ENCODE measurements around the gene MEGF11. TPM values are rescaled to one million over a fixed set of nuclear protein-coding genes. Genes with fewer than 3 reads are reported as not detected.
"Not testable (repeated sequence)": the region's sequence is repeated elsewhere in the genome, so short reads cannot be mapped to it uniquely, and the experiment has no call there.

Gene MEGF11
- total RNA-seq, 1 experiment from 2014 or later, result 0.37 TPM

DNA sequence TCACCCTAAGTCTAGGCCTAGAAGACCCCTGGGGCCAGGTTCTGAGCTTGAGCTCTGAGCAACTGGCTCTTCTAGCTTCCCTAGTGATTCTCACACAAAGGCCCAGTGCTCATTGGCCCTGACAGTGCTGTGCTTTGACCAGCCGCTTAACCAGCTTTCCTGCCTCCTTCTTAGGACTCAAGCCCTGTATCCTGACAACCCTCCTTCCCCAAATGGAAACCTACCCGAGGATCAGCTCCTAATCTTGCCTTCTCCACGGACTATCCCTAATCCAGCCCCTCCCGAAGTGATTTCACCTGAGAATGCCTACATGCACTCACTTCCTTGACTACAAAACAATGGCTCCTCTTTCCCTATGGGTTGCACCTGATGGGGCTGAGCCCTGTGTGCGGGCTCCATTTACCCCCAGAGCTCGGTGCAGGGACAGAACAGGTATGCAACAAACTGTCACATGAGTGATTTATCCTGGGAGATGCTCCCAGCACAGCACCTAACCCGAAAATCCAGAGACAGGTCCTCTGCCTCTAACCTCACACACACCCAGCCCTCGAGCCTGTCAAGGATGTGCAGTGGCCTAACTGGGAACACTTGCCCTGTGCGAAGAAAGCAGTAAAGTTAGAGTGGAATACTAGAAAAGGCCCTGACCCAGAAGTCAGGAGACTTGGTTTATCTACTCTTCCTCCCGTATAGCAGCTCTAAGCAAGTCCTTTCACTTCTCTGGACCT is 2.3 kb downstream of the MEGF11 start:
- in situ Hi-C loops (cut with HindIII; ENCODE audit: low pct_unique_long_range_greater_than_20kb, low sequenced_read_pairs), result no loop called here
- no peak for DNase-seq (ENCODE audit: low read depth, low spot score)

DNA sequence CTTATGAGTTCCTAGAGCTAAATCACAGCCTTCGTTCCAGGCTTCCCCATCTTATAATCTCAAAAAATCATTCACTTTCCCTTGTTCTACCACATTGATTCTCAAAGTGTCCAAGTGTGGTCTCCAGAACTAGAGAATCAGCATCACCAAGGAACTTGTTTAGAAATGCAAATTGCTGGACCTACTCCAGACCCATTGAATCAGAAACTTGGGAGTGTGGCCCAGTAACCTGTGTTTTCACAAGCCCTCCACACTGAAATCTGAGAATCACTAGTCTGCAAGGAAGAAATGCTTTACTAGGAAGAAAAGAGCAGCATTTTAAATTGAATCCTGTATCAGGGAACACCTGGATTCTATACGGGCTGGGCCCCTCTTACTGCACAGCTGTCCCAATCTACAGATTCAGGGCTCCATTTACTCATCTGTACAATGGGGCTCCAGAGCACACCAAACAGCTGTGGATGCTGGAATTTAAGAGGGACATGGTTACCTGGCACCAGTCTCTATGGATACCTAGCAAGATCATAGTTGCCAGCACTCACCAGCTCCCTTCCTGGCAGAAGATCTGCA is 3.9 kb downstream of the MEGF11 start:
- no peak for DNase-seq (ENCODE audit: low read depth, low spot score)

DNA sequence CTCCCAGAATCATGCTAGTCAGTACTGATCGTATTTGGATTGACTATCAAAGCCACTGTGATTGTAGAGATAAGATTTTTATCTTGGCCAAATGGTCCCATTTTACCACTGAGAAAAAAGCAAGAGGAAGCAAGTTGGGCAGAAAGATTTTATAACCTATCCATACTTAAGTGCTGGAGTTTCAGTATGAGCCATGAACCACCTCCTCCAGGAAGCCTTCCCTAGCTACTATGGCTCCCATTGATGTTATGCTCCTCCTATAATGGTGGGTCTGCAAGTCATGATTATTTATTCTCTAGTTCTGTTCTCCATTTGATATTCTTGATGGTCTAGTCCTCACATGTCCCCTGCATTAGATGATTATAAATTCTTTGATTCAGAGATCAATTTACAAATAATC is 6.6 kb downstream of the MEGF11 start:
- in situ Hi-C loops (cut with HindIII; ENCODE audit: low pct_unique_long_range_greater_than_20kb, low sequenced_read_pairs), result no loop called here
- no peak for DNase-seq (ENCODE audit: low read depth, low spot score)

More for the DNA sequence above, 3.9 kb downstream of the MEGF11 start:
- in situ Hi-C loops (cut with HindIII; ENCODE audit: low pct_unique_long_range_greater_than_20kb, low sequenced_read_pairs), result no loop called here

DNA sequence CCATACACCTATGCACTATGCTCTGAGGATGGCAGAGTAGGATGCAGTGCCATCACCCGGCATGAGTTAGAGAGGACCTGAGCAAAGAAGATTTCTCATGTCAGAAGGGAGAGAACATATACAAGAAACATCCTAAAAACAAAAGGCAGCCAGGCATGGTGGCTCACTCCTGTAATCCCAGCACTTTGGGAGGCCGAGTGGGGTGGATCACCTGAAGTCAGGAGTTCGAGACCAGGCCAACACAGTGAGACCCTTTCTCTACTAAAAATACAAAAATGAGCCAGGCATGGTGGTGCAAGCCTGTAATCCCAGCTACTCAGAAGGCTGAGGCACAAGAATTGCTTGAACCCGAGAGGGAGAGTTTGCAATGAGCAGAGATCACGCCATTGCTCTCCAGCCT is 7.7 kb downstream of the MEGF11 start:
- in situ Hi-C loops (cut with HindIII; ENCODE audit: low pct_unique_long_range_greater_than_20kb, low sequenced_read_pairs); DNase-seq (ENCODE audit: low read depth, low spot score): not testable (repeated sequence)

DNA sequence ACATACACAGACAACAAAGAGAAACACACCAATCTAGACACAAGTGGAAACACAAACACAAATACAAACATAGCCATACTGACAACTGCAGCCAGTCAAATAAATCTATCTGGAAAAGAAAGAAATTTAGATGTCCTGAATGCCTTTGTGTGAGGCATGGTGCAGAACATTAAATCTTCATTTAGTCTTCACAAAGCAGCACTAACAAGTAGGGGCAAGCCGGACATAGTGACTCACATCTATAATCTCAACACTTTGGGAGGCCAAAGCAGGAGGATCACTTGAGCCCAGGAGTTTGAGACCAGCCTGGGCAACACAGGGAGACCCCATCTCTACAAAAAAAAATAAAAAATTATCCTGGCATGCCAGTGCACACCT is 11.7 kb downstream of the MEGF11 start:
- DNase-seq (ENCODE audit: low read depth, low spot score), result no peak
- in situ Hi-C loops (cut with HindIII; ENCODE audit: low pct_unique_long_range_greater_than_20kb, low sequenced_read_pairs), result no loop called here

DNA sequence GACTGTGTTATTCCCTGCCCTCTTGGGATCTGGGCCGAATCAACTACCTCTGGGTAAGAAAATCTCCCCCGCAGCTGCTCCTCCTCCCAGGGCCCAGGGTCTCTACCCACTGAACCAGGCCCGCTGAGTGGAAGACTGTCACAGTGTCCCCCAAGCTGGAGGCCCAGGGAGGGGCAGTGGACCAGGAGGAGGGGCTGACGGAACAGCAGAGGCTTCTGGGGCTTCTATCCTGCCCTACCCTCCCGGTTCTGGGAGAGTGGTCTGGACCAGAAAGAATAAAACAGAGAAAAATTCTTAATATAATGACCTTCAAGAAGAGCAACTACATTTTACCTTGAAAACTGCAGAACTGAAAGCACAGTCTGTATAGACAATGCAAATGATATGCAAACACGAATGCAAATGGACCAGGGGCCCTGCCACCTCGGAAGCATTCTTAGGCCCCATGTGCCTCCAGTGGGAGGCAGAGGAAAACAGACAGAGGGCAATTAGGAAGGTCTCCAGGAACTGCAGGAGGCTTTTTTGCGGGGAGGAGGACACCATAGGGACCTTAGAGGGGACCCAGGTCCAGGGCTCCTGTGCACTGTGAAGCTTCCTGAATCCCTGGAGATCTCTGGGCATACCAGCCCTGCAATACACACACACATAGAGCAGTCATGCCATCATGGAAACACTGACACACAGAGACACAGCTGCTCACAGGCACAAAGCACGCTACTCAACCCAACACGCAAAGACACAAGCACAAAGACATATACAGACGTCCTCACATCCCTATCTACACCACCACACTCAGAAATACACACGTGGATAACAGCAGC is 12.3 kb downstream of the MEGF11 start:
- in situ Hi-C loops (cut with HindIII; ENCODE audit: low pct_unique_long_range_greater_than_20kb, low sequenced_read_pairs), result no loop called here

DNA sequence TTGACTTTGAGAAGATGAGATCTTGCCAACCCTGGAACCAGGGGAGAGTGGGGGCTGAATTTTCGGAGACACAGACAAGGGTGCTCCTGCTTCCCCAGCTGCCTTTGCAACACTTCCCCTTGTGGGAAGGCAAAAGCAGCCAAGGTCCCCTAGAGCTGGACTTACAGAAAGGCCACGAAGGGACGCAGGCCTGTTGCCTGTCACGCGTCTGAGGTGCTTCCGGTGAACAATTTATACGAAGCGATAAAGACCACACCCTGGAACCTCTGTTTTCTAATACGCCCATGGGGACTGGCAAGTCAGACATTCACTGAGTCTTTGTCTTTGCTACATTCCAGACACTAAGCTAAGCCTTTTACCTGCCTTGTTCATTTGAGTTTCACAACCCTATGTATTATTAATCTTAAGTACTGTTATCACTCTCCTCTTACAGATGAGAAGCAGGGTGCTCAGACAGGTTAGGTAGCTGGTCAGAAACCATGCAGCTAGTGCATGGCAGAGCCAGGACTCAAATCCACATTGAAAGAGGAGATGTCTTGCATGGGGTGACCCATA is 13.2 kb downstream of the MEGF11 start:
- in situ Hi-C loops (cut with HindIII; ENCODE audit: low pct_unique_long_range_greater_than_20kb, low sequenced_read_pairs), result no loop called here
- DNase-seq (ENCODE audit: low read depth, low spot score), result no peak

More for the DNA sequence above, 12.3 kb downstream of the MEGF11 start:
- no peak for DNase-seq (ENCODE audit: low read depth, low spot score)

DNA sequence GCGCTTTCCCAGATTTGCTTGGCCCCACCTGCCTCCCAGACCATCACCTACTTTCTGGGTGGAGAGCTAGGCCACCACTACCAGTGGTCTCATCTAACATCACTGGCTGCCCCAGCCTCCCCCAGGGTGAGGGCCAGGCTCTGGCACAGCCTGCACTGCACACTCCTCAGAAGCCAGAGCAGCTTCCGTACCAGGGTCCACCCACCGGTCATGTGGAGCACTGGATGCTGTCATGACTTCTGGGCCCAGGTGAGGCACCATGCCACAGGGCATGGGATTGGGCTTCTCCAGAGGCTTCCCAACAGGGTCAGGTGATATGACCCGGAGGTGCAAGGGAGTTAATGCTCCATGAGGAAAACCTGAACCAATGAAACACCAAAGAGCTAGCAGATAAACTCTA is 14.0 kb downstream of the MEGF11 start:
- in situ Hi-C loops (cut with HindIII; ENCODE audit: low pct_unique_long_range_greater_than_20kb, low sequenced_read_pairs), result no loop called here
- DNase-seq (ENCODE audit: low read depth, low spot score), result no peak

DNA sequence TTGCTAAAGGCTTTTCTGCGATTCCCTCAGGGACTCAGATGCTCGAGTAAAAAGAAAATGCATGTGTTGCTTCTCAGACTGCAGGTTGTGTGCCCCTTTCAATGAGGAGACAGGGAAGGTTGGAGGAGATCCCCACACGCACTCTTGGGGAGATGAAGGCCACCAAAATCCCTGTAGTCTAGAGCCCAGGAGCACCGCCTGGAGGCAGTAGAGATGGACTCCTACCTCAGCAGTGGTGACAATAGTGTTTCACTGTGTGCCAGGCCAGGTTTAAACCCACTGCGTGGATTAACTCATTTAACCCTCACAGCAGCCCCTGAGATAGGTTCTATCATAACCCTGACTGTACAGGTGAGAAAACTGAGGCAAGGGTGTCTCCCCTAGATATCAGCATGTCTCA is 15.2 kb downstream of the MEGF11 start:
- DNase-seq (ENCODE audit: low read depth, low spot score), result no peak
- in situ Hi-C loops (cut with HindIII; ENCODE audit: low pct_unique_long_range_greater_than_20kb, low sequenced_read_pairs), result no loop called here

DNA sequence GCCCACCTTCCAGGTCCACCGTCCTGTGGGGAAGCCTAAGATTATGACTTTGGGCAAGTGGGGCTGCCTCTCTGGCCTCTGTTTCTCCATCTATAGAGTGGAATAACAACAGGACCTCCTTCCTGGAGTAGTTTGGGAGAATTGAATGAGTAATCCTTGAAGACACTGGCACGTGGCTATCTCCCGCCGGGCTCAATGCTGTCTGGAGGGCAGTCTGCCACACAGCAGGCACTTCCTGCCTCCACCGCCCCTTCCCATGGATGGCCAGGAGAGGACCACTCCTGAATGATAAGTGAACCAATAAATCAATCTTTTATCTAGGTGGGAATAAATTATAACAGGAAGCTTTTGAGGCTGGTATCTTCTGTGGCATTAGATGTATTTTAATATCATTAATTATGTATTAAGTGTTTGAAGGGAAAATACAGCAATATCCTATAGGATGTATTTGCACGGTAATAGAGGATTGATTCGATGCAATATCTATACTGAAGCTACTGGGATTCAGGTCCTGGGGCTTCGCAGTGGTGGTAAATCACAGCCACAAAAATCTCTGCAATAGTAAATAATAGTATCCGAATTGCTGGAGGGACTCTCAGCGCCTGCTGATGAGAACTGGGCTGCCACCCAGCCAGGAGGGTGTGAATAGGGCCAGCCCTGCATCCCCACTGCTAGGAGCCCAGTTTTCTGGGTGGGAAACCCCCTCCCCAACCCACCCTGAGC is 15.9 kb downstream of the MEGF11 start:
- no peak for DNase-seq (ENCODE audit: low read depth, low spot score)
- in situ Hi-C loops (cut with HindIII; ENCODE audit: low pct_unique_long_range_greater_than_20kb, low sequenced_read_pairs), result no loop called here

DNA sequence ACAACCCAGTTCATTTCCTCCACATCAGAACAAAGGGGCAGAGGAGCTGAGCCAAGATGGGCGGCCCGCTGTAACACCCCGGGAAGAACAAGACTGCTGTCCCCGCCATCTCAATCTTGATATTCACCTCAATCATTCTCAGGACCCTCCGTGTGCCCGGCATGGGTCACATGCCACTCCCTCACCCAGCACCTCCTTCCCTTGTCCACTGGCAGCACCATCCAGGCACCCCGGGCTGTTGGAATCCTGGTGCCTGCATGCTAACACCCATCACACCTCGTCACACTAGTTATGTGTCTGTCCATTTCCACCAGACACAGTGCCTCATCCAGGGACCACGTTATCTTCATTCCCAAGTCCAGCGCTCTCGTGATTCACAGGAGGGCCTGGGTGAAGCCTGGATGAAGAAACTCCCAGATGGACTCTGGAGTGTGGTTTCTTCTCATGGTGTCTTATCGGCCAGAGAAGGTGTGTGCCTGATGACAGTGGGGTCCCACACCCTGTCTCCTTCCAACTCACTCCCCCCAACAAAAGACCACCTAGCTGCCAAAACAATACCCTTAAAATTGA is 16.7 kb downstream of the MEGF11 start:
- in situ Hi-C loops (cut with HindIII; ENCODE audit: low pct_unique_long_range_greater_than_20kb, low sequenced_read_pairs), result no loop called here
- DNase-seq (ENCODE audit: low read depth, low spot score), result no peak

DNA sequence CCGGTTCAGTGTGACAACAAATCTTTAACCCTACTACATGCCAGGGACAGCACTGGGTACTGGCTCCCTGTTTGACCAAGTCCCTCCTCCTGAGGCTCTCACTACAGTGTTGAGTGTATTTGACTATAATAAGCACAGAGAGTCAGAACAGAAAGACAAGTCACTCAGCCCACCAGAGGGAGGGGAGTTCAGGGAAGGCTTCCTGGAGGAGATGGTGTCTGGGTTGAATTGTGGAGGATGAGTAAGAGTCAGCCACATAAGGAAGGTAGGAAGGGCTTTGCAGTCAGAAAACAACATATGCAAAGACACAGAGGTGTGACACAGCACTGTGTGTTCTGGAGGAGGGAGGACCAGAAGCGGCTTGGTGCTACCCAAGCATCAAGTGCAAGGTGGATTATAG is 17.7 kb downstream of the MEGF11 start:
- no peak for DNase-seq (ENCODE audit: low read depth, low spot score)
- in situ Hi-C loops (cut with HindIII; ENCODE audit: low pct_unique_long_range_greater_than_20kb, low sequenced_read_pairs), result no loop called here

DNA sequence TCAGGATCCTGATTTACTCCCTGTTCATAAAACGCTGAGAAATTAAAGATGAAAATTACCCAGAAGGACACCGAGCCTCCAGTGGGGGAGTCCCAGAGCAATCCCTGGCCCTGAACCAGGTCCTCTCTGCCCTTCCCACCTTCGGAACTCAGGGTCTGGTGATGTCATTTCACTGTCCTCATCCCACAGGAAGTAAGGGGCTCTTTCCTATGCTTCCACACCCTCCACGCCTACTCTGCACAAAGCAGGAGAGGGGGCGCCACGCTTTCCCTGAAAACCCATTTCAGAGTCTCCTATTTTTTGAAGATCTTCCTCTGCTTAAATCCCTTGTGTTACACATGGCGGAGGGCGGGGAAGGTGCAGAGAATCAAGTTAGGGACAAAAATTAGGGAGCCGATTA is 18.8 kb downstream of the MEGF11 start:
- in situ Hi-C loops (cut with HindIII; ENCODE audit: low pct_unique_long_range_greater_than_20kb, low sequenced_read_pairs), result no loop called here
- DNase-seq (ENCODE audit: low read depth, low spot score), result no peak

DNA sequence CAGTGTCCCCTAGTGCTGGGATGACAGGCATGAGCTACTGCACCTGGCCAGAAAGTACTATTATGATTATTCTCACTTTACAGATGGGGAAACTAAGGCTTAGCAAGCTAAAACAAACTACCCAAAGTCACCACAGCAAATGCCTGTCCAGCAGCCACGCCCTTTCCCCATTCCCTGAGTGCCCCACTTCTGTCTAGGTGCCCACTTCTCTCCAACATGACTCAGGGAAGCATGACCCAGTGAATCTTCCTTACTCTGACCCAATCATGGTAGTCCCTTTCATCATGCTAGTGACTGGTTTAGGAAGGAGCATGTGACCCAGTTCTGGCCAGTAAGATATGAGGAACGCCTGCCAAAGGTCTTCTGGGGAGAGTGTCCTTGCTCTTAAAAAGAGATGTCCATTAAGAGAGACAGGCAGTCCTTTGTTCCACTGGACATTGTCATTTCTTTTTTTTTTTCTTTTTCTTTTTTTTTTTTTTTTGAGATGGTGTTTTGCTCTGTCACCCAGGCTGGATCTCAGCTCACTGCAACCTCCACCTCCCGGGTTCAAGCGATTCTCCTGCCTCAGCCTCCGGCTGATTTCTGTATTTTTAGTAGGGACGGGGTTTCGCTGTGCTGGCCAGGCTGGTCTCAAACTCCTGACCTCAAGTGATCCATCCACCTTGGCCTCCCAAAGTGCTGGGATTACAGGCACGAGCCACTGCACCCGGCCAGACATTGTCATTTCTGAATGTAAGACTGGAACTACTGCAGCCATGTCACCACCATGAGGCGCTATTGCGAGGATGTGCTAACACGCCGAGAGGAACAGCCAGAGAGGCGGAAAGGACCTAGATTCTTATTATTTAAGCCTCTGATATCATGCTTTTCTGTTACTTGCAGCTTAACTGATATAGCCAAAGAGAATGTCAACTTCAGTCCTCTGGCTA is 19.8 kb downstream of the MEGF11 start:
- peak; percentile 66 for DNase-seq (ENCODE audit: low read depth, low spot score)
- in situ Hi-C loops (cut with HindIII; ENCODE audit: low pct_unique_long_range_greater_than_20kb, low sequenced_read_pairs), result no loop called here

DNA sequence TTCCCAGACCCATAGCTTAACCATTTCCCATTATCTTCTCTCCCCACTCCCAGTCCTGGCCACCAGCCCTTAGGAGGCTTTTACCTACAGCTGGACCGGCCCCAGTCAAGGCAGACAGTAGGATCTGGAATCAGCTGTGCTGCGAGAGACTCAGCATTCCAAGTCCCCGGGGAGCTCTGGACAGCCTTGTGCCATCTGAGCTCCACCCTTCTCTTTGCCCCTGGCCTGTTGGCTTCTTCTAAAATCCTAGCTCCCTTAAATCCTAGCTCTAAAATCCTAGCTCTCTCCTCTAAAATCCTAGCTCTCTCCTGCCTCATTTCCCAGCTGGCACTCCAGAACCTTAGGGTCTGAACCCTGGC is 21.3 kb downstream of the MEGF11 start:
- in situ Hi-C loops (cut with HindIII; ENCODE audit: low pct_unique_long_range_greater_than_20kb, low sequenced_read_pairs), result no loop called here
- no peak for DNase-seq (ENCODE audit: low read depth, low spot score)

DNA sequence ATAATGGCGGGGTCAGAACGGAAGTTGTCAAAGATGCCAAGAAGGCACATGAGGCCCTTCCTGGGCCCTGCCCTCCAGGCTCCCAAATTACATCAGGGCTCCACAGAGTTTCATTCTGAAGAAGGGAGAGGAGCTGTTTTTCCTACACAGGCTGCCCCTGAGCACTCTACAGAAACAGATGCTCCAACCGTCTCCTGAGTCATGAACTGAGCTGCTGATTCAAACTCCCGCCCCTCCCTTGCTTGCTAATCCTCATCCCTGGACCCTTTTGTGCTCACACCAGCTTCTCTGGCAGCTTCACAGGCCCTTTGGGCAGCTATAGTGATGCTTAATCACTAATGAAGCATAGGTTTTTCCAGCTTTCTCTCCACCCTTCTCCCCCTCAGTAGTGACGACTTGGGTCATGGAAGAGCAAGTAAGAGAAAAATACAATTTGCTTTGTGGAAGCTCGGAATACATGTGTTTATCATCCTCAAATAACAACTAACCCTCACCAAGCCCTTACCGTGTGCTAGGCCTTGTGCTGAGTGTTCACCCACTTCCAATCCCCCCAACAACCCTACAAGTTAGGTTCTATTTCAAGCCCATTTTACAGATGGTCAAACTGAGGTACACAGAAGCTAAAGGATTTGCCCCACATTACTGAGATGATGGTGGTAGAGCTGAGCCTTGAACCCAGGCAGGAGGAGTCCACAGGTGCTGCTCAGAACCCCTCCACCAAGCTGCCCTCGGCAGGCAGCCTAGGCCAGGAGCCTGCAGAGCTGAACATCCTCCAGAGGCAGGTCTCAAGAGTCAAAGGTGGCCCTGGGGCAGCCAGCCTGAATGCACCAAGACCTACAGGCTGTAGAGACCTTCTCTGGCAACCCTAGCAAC is 21.9 kb downstream of the MEGF11 start:
- no peak for DNase-seq (ENCODE audit: low read depth, low spot score)
- in situ Hi-C loops (cut with HindIII; ENCODE audit: low pct_unique_long_range_greater_than_20kb, low sequenced_read_pairs), result no loop called here

Data from SK-MEL-5 (cell line).